Measurements from ENCODE around the gene HM13.

Gene HM13

GRCh38 chr20:31508517-31509244 is 5.6 kb upstream of the HM13 start:
- DNase-seq: no peak
- Histone ChIP-seq H3K56ac (ENCODE audit: low read length) (no peak overlapping the region), H3K4me1 (ENCODE audit: control insufficient read depth, low read depth, low read length) (no peaks in the 10 kb centered on the region), H3K4ac (ENCODE audit: low read depth, low read length) (no peak overlapping the region), H3K4me3 (ENCODE audit: low read length) (no peak overlapping the region), H2BK5ac (ENCODE audit: low read length) (no peak overlapping the region), H3K23ac (ENCODE audit: low read length) (no peak overlapping the region), H3K79me1 (ENCODE audit: low read length) (no peaks in the 10 kb centered on the region), H3K4me2 (ENCODE audit: low read length) (no peak overlapping the region), H3K36me3 (ENCODE audit: control insufficient read depth, insufficient read depth, low read length) (no peaks in the 10 kb centered on the region), H3K18ac (ENCODE audit: low read length) (no peak overlapping the region), H2BK120ac (ENCODE audit: low read depth, low read length) (no peak overlapping the region), H3K27me3 (ENCODE audit: insufficient read depth, low read length, poor library complexity) (no peaks in the 10 kb centered on the region), H3K79me2 (ENCODE audit: control insufficient read depth, insufficient read depth, low read length) (no peaks in the 10 kb centered on the region), H4K8ac (ENCODE audit: low read depth, low read length) (no peak overlapping the region), H4K5ac (ENCODE audit: low read length) (no peak overlapping the region), H2BK15ac (replicated peaks; ENCODE audit: low read depth) (no peak overlapping the region), H3K9ac (ENCODE audit: low read length) (no peak overlapping the region), H2AK5ac (ENCODE audit: low read length) (no peak overlapping the region), H3K27ac (ENCODE audit: low read depth, low read length) (no peak overlapping the region)
- no CpG with 5 or more reads among the region's 5 CpGs for WGBS (ENCODE audit: extremely low coverage, insufficient coverage, low lambda C conversion rate)

- Histone ChIP-seq H2BK5ac (ENCODE audit: low read length) (no peak overlapping the region), H3K36me3 (ENCODE audit: control insufficient read depth, insufficient read depth, low read length) (peaks cover 3% of the 10 kb centered on the region), H3K79me1 (ENCODE audit: low read length) (peaks cover 26% of the 10 kb centered on the region), H3K27me3 (ENCODE audit: insufficient read depth, low read length, poor library complexity) (no peaks in the 10 kb centered on the region), H3K56ac (ENCODE audit: low read length) (peak overlapping the region; percentile 97), H3K4me1 (ENCODE audit: control insufficient read depth, low read depth, low read length) (peaks cover 10% of the 10 kb centered on the region), H3K4me3 (ENCODE audit: low read length) (peak overlapping the region; percentile 91), H3K4ac (ENCODE audit: low read depth, low read length) (no peak overlapping the region), H3K9ac (ENCODE audit: low read length) (peak overlapping the region; percentile 99), H4K5ac (ENCODE audit: low read length) (no peak overlapping the region), H3K27ac (ENCODE audit: low read depth, low read length) (no peak overlapping the region), H3K79me2 (ENCODE audit: control insufficient read depth, insufficient read depth, low read length) (peaks cover 31% of the 10 kb centered on the region), H4K8ac (ENCODE audit: low read depth, low read length) (no peak overlapping the region), H3K18ac (ENCODE audit: low read length) (no peak overlapping the region), H2BK120ac (ENCODE audit: low read depth, low read length) (no peak overlapping the region), H3K23ac (ENCODE audit: low read length) (peak overlapping the region; percentile 81), H2BK15ac (replicated peaks; ENCODE audit: low read depth) (no peak overlapping the region), H3K4me2 (ENCODE audit: low read length) (peak overlapping the region; percentile 100), H2AK5ac (ENCODE audit: low read length) (peak overlapping the region; percentile 54)
- no CpG with 5 or more reads among the region's 4 CpGs for WGBS (ENCODE audit: extremely low coverage, insufficient coverage, low lambda C conversion rate)
- no peak for DNase-seq
Measured at GRCh38 chr20:31515072-31515774, 981 bp downstream of the HM13 start.

GRCh38 chr20:31515775-31516107 is 1.5 kb downstream of the HM13 start:
- no peak overlapping the region for H4K5ac ChIP-seq (ENCODE audit: low read length)
- H2BK120ac ChIP-seq (ENCODE audit: low read depth, low read length): no peak overlapping the region
- DNase-seq: no peak
- peak overlapping the region; percentile 97 for H3K56ac ChIP-seq (ENCODE audit: low read length)
- peaks cover 31% of the 10 kb centered on the region for H3K79me2 ChIP-seq (ENCODE audit: control insufficient read depth, insufficient read depth, low read length)
- H3K4me1 ChIP-seq (ENCODE audit: control insufficient read depth, low read depth, low read length): peaks cover 10% of the 10 kb centered on the region
- no peak overlapping the region for H4K8ac ChIP-seq (ENCODE audit: low read depth, low read length)
- no peak overlapping the region for H3K4me3 ChIP-seq (ENCODE audit: low read length)
- H3K27ac ChIP-seq (ENCODE audit: low read depth, low read length): no peak overlapping the region
- no peak overlapping the region for H2AK5ac ChIP-seq (ENCODE audit: low read length)
- H2BK15ac ChIP-seq (replicated peaks; ENCODE audit: low read depth): no peak overlapping the region
- H3K4me2 ChIP-seq (ENCODE audit: low read length): peak overlapping the region; percentile 100
- H2BK5ac ChIP-seq (ENCODE audit: low read length): no peak overlapping the region
- H3K23ac ChIP-seq (ENCODE audit: low read length): no peak overlapping the region
- H3K27me3 ChIP-seq (ENCODE audit: insufficient read depth, low read length, poor library complexity): no peaks in the 10 kb centered on the region
- H3K9ac ChIP-seq (ENCODE audit: low read length): peak overlapping the region; percentile 99
- peaks cover 3% of the 10 kb centered on the region for H3K36me3 ChIP-seq (ENCODE audit: control insufficient read depth, insufficient read depth, low read length)
- H3K18ac ChIP-seq (ENCODE audit: low read length): no peak overlapping the region
- no peak overlapping the region for H3K4ac ChIP-seq (ENCODE audit: low read depth, low read length)
- no CpG with 5 or more reads among the region's 3 CpGs for WGBS (ENCODE audit: extremely low coverage, insufficient coverage, low lambda C conversion rate)
- H3K79me1 ChIP-seq (ENCODE audit: low read length): peaks cover 29% of the 10 kb centered on the region

- peaks cover 30% of the 10 kb centered on the region for H3K79me1 ChIP-seq (ENCODE audit: low read length)
- no peak overlapping the region for H3K4me2 ChIP-seq (ENCODE audit: low read length)
- no peak overlapping the region for H3K23ac ChIP-seq (ENCODE audit: low read length)
- peaks cover 10% of the 10 kb centered on the region for H3K4me1 ChIP-seq (ENCODE audit: control insufficient read depth, low read depth, low read length)
- H3K27ac ChIP-seq (ENCODE audit: low read depth, low read length): no peak overlapping the region
- H3K27me3 ChIP-seq (ENCODE audit: insufficient read depth, low read length, poor library complexity): no peaks in the 10 kb centered on the region
- no peak overlapping the region for H2BK120ac ChIP-seq (ENCODE audit: low read depth, low read length)
- H3K9ac ChIP-seq (ENCODE audit: low read length): peak overlapping the region; percentile 33
- H2BK5ac ChIP-seq (ENCODE audit: low read length): no peak overlapping the region
- no peak overlapping the region for H2BK15ac ChIP-seq (replicated peaks; ENCODE audit: low read depth)
- WGBS (ENCODE audit: extremely low coverage, insufficient coverage, low lambda C conversion rate): no CpG with 5 or more reads among the region's 4 CpGs
- no peak for DNase-seq
- no peak overlapping the region for H4K5ac ChIP-seq (ENCODE audit: low read length)
- no peak overlapping the region for H3K4me3 ChIP-seq (ENCODE audit: low read length)
- no peak overlapping the region for H3K4ac ChIP-seq (ENCODE audit: low read depth, low read length)
- no peak overlapping the region for H3K18ac ChIP-seq (ENCODE audit: low read length)
- H3K56ac ChIP-seq (ENCODE audit: low read length): peak overlapping the region; percentile 22
- peaks cover 3% of the 10 kb centered on the region for H3K36me3 ChIP-seq (ENCODE audit: control insufficient read depth, insufficient read depth, low read length)
- H2AK5ac ChIP-seq (ENCODE audit: low read length): no peak overlapping the region
- H4K8ac ChIP-seq (ENCODE audit: low read depth, low read length): no peak overlapping the region
- peaks cover 31% of the 10 kb centered on the region for H3K79me2 ChIP-seq (ENCODE audit: control insufficient read depth, insufficient read depth, low read length)
Measured at GRCh38 chr20:31516166-31516565, 1.9 kb downstream of the HM13 start.

- peak overlapping the region; percentile 22 for H3K56ac ChIP-seq (ENCODE audit: low read length)
Measured at GRCh38 chr20:31516651-31517050, 2.4 kb downstream of the HM13 start.

More at GRCh38 chr20:31516651-31517050, 2.4 kb downstream of the HM13 start:
- Histone ChIP-seq H3K23ac (ENCODE audit: low read length) (no peak overlapping the region), H2BK5ac (ENCODE audit: low read length) (no peak overlapping the region), H3K4me1 (ENCODE audit: control insufficient read depth, low read depth, low read length) (peaks cover 10% of the 10 kb centered on the region), H2BK15ac (replicated peaks; ENCODE audit: low read depth) (no peak overlapping the region), H3K27ac (ENCODE audit: low read depth, low read length) (no peak overlapping the region), H4K8ac (ENCODE audit: low read depth, low read length) (no peak overlapping the region), H2AK5ac (ENCODE audit: low read length) (no peak overlapping the region), H3K18ac (ENCODE audit: low read length) (no peak overlapping the region), H2BK120ac (ENCODE audit: low read depth, low read length) (no peak overlapping the region), H4K5ac (ENCODE audit: low read length) (no peak overlapping the region), H3K79me2 (ENCODE audit: control insufficient read depth, insufficient read depth, low read length) (peaks cover 31% of the 10 kb centered on the region), H3K27me3 (ENCODE audit: insufficient read depth, low read length, poor library complexity) (no peaks in the 10 kb centered on the region), H3K36me3 (ENCODE audit: control insufficient read depth, insufficient read depth, low read length) (peaks cover 3% of the 10 kb centered on the region), H3K9ac (ENCODE audit: low read length) (peak overlapping the region; percentile 8), H3K4me2 (ENCODE audit: low read length) (no peak overlapping the region), H3K4ac (ENCODE audit: low read depth, low read length) (no peak overlapping the region), H3K4me3 (ENCODE audit: low read length) (no peak overlapping the region), H3K79me1 (ENCODE audit: low read length) (peaks cover 31% of the 10 kb centered on the region)
- no CpG with 5 or more reads among the region's 2 CpGs for WGBS (ENCODE audit: extremely low coverage, insufficient coverage, low lambda C conversion rate)
- DNase-seq: no peak

Data from mesendoderm (in vitro differentiated cells).